Skeletal muscle tissue (tissue), 4 donors: ENCODE measurements around the gene BIRC6. TPM values are rescaled to one million over a fixed set of nuclear protein-coding genes. Genes with fewer than 3 reads are reported as not detected.
"Not testable (repeated sequence)": the region's sequence is repeated elsewhere in the genome, so short reads cannot be mapped to it uniquely, and the experiment has no call there.

ENCODE experiments used
- H3K27ac ChIP-seq: one replicate; pipeline ENCODE4 v1.7.0; 2013; ENCODE audit warnings: mild to moderate bottlenecking, low read depth, low read length, inconsistent platforms
- H3K27me3 ChIP-seq, 3 donors: one replicate each; pipeline ENCODE4 v1.7.0; 2013; ENCODE audit warnings: low read length in 3 of 3; ENCODE audit not compliant: control insufficient read depth in 3 of 3, insufficient read depth in 3 of 3
- H3K36me3 ChIP-seq, 3 donors: one replicate each; pipeline ENCODE4 v1.7.0; 2013; ENCODE audit warnings: low read length in 3 of 3; ENCODE audit not compliant: control insufficient read depth in 3 of 3, insufficient read depth in 3 of 3
- H3K4me1 ChIP-seq, 3 donors: one replicate each; pipeline ENCODE4 v1.7.0; 2013; ENCODE audit warnings: low read length in 3 of 3, mild to moderate bottlenecking in 3 of 3; ENCODE audit not compliant: control insufficient read depth in 3 of 3, insufficient read depth in 3 of 3
- H3K4me3 ChIP-seq, 3 donors: one replicate each; pipeline ENCODE4 v1.7.0; 2013; ENCODE audit warnings: low read length in 3 of 3
- H3K9ac ChIP-seq, 3 donors: one replicate each; pipeline ENCODE4 v1.7.0; 2013; ENCODE audit warnings: low read length in 3 of 3, mild to moderate bottlenecking in 3 of 3, moderate library complexity in 2 of 3, low read depth in 1 of 3
- H3K9me3 ChIP-seq, 3 donors: one replicate each; pipeline ENCODE4 v1.7.0; 2013; ENCODE audit warnings: low read length in 3 of 3; ENCODE audit not compliant: control insufficient read depth in 3 of 3
- total RNA-seq: library from RNA; depleted of rRNA; stranded (reverse); fragments of >200 nt; gene quantifications from one replicate; pipeline ENCODE4 v1.2.3, GENCODE V29; 2014
- donor health status: Osteomylitis.

The BIRC6 gene
- total RNA-seq: 216 TPM

- peak within 1 kb of the TSS; percentile 97 for H3K27ac ChIP-seq
- peaks cover 17 to 28% (median 25%) of the 10 kb centered on the region in 3 donors for H3K4me1 ChIP-seq
Measured at GRCh38 chr2:32356681-32357317, at the start of gene BIRC6. Gene BIRC6, plus strand, starts transcription at chr2:32357023. Its CDS starts 139 bp downstream, at chr2:32357162.

GRCh38 chr2:32310577-32310976 lies 46.2 kb upstream of the BIRC6 start:
- Histone ChIP-seq H3K36me3 (peaks cover 0 to 14% (median 10%) of the 10 kb centered on the region in 3 donors), H3K4me3 (no peak overlapping the region), H3K27ac (no peak overlapping the region), H3K4me1 (no peaks in the 10 kb centered on the region), H3K27me3 (no peaks in the 10 kb centered on the region), H3K9ac (no peak overlapping the region), H3K9me3 (no peaks in the 10 kb centered on the region)

More at GRCh38 chr2:32356681-32357317, at the start of gene BIRC6:
- peak within 1 kb of the TSS; percentile 98 to 99 (median 98) for H3K9ac ChIP-seq
- peak within 1 kb of the TSS; percentile 95 to 98 (median 96) for H3K4me3 ChIP-seq
- H3K27me3 ChIP-seq: no peaks in the 10 kb centered on the region
- peaks cover 0 to 2% (median 0%) of the 10 kb centered on the region in 3 donors for H3K36me3 ChIP-seq
- no peaks in the 10 kb centered on the region for H3K9me3 ChIP-seq

- Histone ChIP-seq H3K4me1 (no peaks in the 10 kb centered on the region), H3K27me3 (no peaks in the 10 kb centered on the region), H3K27ac (no peak overlapping the region), H3K4me3 (no peak overlapping the region), H3K9ac (no peak overlapping the region), H3K9me3 (no peaks in the 10 kb centered on the region), H3K36me3 (peaks cover 0 to 14% (median 10%) of the 10 kb centered on the region in 3 donors)
Measured at GRCh38 chr2:32314886-32315285, 41.9 kb upstream of the BIRC6 start.

GRCh38 chr2:32328679-32329078 lies 28.1 kb upstream of the BIRC6 start:
- not testable (repeated sequence) for H3K9ac ChIP-seq, H3K27me3 ChIP-seq, H3K4me1 ChIP-seq, H3K27ac ChIP-seq, H3K36me3 ChIP-seq, H3K4me3 ChIP-seq, H3K9me3 ChIP-seq

GRCh38 chr2:32329180-32329980 lies 27.4 kb upstream of the BIRC6 start:
- not testable (repeated sequence) for H3K4me1 ChIP-seq, H3K36me3 ChIP-seq, H3K27me3 ChIP-seq, H3K9me3 ChIP-seq, H3K4me3 ChIP-seq, H3K9ac ChIP-seq, H3K27ac ChIP-seq

GRCh38 chr2:32330136-32330535 lies 26.7 kb upstream of the BIRC6 start:
- no peak overlapping the region for H3K9ac ChIP-seq
- H3K4me1 ChIP-seq: no peaks in the 10 kb centered on the region
- no peaks in the 10 kb centered on the region for H3K9me3 ChIP-seq
- H3K4me3 ChIP-seq: no peak overlapping the region
- H3K36me3 ChIP-seq: no peaks in the 10 kb centered on the region
- H3K27ac ChIP-seq: no peak overlapping the region
- no peaks in the 10 kb centered on the region for H3K27me3 ChIP-seq

GRCh38 chr2:32342801-32343200 lies 14.0 kb upstream of the BIRC6 start:
- no peak overlapping the region for H3K4me3 ChIP-seq
- H3K9me3 ChIP-seq: no peaks in the 10 kb centered on the region
- no peak overlapping the region for H3K27ac ChIP-seq
- no peaks in the 10 kb centered on the region for H3K27me3 ChIP-seq
- H3K36me3 ChIP-seq: no peaks in the 10 kb centered on the region
- H3K9ac ChIP-seq: no peak overlapping the region
- no peaks in the 10 kb centered on the region for H3K4me1 ChIP-seq

GRCh38 chr2:32350797-32351196 lies 6.0 kb upstream of the BIRC6 start:
- not testable (repeated sequence) for H3K27me3 ChIP-seq, H3K27ac ChIP-seq, H3K4me3 ChIP-seq, H3K9me3 ChIP-seq, H3K4me1 ChIP-seq, H3K36me3 ChIP-seq, H3K9ac ChIP-seq

GRCh38 chr2:32355976-32356680 lies 695 bp upstream of the BIRC6 start:
- H3K27ac ChIP-seq: peak overlapping the region; percentile 97
- H3K9me3 ChIP-seq: no peaks in the 10 kb centered on the region
- H3K4me1 ChIP-seq: peaks cover 17 to 28% (median 25%) of the 10 kb centered on the region in 3 donors
- peak overlapping the region; percentile 95 to 98 (median 96) for H3K4me3 ChIP-seq
- H3K36me3 ChIP-seq: no peaks in the 10 kb centered on the region
- no peaks in the 10 kb centered on the region for H3K27me3 ChIP-seq
- peak overlapping the region; percentile 97 to 99 (median 98) for H3K9ac ChIP-seq
